HepG2 (cell line): ENCODE data around the gene NGLY1. TPM values are rescaled to one million over a fixed set of nuclear protein-coding genes. Genes with fewer than 3 reads are reported as not detected.

Experiments used
- ADNP ChIP-seq: sonication (generic); formaldehyde crosslinking; IDR thresholded peaks from 2 replicates; pipeline ENCODE4 v1.4.0; 2020; ENCODE audit warnings: missing genetic modification reagents
- ATM ChIP-seq: fragments of 450-650 bp; IDR thresholded peaks from 2 replicates; pipeline ENCODE4 v1.7.1; 2017; ENCODE audit warnings: mild to moderate bottlenecking, borderline replicate concordance
- HMG20A ChIP-seq: IDR thresholded peaks from 2 replicates; pipeline ENCODE4 v1.6.1; 2016; ENCODE audit warnings: borderline replicate concordance
- POLR2A ChIP-seq, 2 experiments: IDR thresholded peaks; 2 replicates each; pipeline ENCODE4 v1.6.1; 2011; ENCODE audit warnings: low read depth in 2 of 2, low read length in 2 of 2, mild to moderate bottlenecking in 1 of 2, moderate library complexity in 1 of 2; ENCODE audit not compliant: insufficient read depth in 1 of 2
- POLR2AphosphoS5 ChIP-seq: IDR thresholded peaks from 2 replicates; pipeline ENCODE4 v1.6.1; 2012; ENCODE audit warnings: low read depth, low read length
- PPARG ChIP-seq: conservative IDR thresholded peaks from 2 replicates; pipeline ENCODE4 v1.6.1; 2016; ENCODE audit warnings: missing biosample characterization, missing genetic modification reagents
- REL ChIP-seq: sonication (generic); formaldehyde crosslinking; conservative IDR thresholded peaks from 2 replicates; pipeline ENCODE4 v1.8.0; 2022; ENCODE audit warnings: mild to moderate bottlenecking, missing genetic modification reagents, moderate library complexity
- SNAPC2 ChIP-seq: sonication (generic); formaldehyde crosslinking; IDR thresholded peaks from 2 replicates; pipeline ENCODE4 v1.8.1; 2022; ENCODE audit warnings: mild to moderate bottlenecking, missing genetic modification reagents
- SPEN ChIP-seq: sonication (generic); formaldehyde crosslinking; IDR thresholded peaks from 2 replicates; pipeline ENCODE4 v1.5.1; 2020; ENCODE audit warnings: low read depth, mild to moderate bottlenecking, missing genetic modification reagents
- TAF1 ChIP-seq: sonication (generic); formaldehyde crosslinking; IDR thresholded peaks from 2 replicates; pipeline ENCODE4 v1.4.0; 2020; ENCODE audit warnings: missing genetic modification reagents
- TBX2 ChIP-seq: sonication (generic); formaldehyde crosslinking; IDR thresholded peaks from 2 replicates; pipeline ENCODE4 v1.5.0; 2020; ENCODE audit warnings: missing genetic modification reagents, mild to moderate bottlenecking, borderline replicate concordance
- TEAD2 ChIP-seq: sonication (generic); formaldehyde crosslinking; IDR thresholded peaks from 2 replicates; pipeline ENCODE4 v1.9.0; 2021; ENCODE audit warnings: missing genetic modification reagents
- TEAD3 ChIP-seq: optimal IDR thresholded peaks from 2 replicates; pipeline ENCODE3; 2016; ENCODE audit warnings: borderline replicate concordance
- TMF1 ChIP-seq: sonication (generic); formaldehyde crosslinking; IDR thresholded peaks from 2 replicates; pipeline ENCODE4 v1.8.1; 2022; ENCODE audit warnings: low read depth, missing genetic modification reagents
- ZBTB7B ChIP-seq: sonication (generic); formaldehyde crosslinking; IDR thresholded peaks from 2 replicates; pipeline ENCODE4 v1.4.0; 2020; ENCODE audit warnings: missing genetic modification reagents
- ZFP1 ChIP-seq: IDR thresholded peaks from 2 replicates; pipeline ENCODE4 v1.6.1; 2016
- ZNF296 ChIP-seq: sonication (generic); formaldehyde crosslinking; conservative IDR thresholded peaks from 2 replicates; pipeline ENCODE4 v1.5.0; 2020; ENCODE audit warnings: mild to moderate bottlenecking, missing genetic modification reagents
- ZNF335 ChIP-seq: sonication (generic); formaldehyde crosslinking; IDR thresholded peaks from 2 replicates; pipeline ENCODE4 v1.4.0; 2020; ENCODE audit warnings: missing genetic modification reagents
- ZNF615 ChIP-seq: sonication (generic); formaldehyde crosslinking; IDR thresholded peaks from 2 replicates; pipeline ENCODE4 v1.5.0; 2020; ENCODE audit warnings: mild to moderate bottlenecking, missing genetic modification reagents, borderline replicate concordance
- ZNF83 ChIP-seq: sonication (generic); formaldehyde crosslinking; IDR thresholded peaks from 2 replicates; pipeline ENCODE4 v1.4.0; 2020; ENCODE audit warnings: missing genetic modification reagents, mild to moderate bottlenecking, borderline replicate concordance
- polyA plus RNA-seq, 8 experiments: library from polyadenylated mRNA; depleted of rRNA in 3 of 8; stranded (reverse) in 7 of 8; unstranded in 1 of 8; fragments of >200 nt; fragmentation: Illumina TruSeq in 4 of 8; extraction: Trizol in 4 of 8; gene quantifications; 2 replicates each; pipeline versions ENCODE4 v1.2.1 to v1.2.3, GENCODE V29; 2011 to 2016; ENCODE audit warnings: low read depth in 4 of 8, missing spikeins in 1 of 8, mixed read lengths in 1 of 8; ENCODE audit not compliant: insufficient read depth in 1 of 8
- total RNA-seq, 5 experiments: library from RNA; depleted of rRNA; stranded (reverse); fragments of >200 nt; fragmentation: Illumina TruSeq; extraction: Trizol; gene quantifications; 2 replicates each; pipeline ENCODE4 v1.2.3, GENCODE V29; 2016; ENCODE audit warnings: low read depth in 1 of 5
- TF ChIP-seq, protein P1 (sequence below): sonication (generic); formaldehyde crosslinking; IDR thresholded peaks from 2 replicates; pipeline ENCODE4 v1.9.0; 2021; ENCODE audit warnings: missing genetic modification reagents, mild to moderate bottlenecking, borderline replicate concordance
- TF ChIP-seq, protein P2 (sequence below): sonication (generic); formaldehyde crosslinking; IDR thresholded peaks from 2 replicates; pipeline ENCODE4 v1.5.0; 2020; ENCODE audit warnings: missing genetic modification reagents
- TF ChIP-seq, protein P3 (sequence below): sonication (generic); formaldehyde crosslinking; IDR thresholded peaks from 2 replicates; pipeline ENCODE4 v1.8.0; 2022; ENCODE audit warnings: missing genetic modification reagents, mild to moderate bottlenecking, borderline replicate concordance
- TF ChIP-seq, protein P4 (sequence below): sonication (generic); formaldehyde crosslinking; IDR thresholded peaks from 2 replicates; pipeline ENCODE4 v1.8.0; 2022; ENCODE audit warnings: mild to moderate bottlenecking, missing genetic modification reagents; ENCODE audit not compliant: insufficient replicate concordance

Gene NGLY1
- total and polyA plus RNA-seq, 2 of the 13 experiments (the other 11 are each of a cell fraction or from before 2014, with no cell fraction given) = 28.2 to 44.5 TPM

DNA sequence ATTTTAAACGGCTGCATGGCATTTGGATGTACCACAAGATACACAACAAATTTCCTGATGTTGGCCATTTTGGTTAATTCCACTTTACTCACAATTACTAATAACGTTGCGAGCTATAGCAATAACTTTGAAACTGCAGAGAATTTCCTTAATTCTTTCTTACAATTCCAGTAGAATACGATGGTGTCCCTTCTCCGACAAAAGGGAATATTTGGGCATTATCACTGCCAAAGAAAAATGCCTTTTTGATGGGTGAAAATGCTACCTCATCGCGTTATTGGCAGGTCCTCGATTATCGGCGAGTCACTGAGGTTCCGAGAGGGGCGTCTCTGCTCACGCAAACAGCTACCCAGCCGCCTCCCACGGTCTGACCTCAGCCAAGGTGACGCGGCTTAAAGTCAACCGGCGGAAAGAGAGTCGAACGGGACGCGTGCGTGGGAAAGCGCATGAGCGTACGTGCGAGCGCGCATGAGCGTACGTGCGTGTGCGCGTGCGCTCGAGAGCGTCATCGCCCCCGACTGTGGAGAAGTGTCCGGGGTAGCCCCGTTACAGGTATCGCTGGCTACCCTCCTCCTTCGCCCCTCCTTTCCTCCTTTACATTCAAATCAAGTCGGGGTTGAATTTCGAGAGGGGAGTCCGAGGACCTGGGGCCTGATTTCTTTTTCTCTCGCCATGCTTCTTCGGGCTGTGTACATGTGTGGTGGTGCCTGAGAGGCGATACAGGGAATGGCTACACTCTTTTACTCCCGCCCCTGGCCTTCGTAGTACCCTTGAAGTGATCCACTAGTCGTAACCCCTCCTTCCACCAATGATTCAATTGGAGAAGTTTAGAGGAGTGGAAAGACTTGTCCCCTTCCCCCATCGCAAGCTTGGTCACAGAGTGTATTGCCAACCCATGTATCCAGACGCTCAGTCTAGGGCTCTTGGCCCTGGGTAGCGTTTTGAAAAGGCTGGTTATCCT, 6.6 kb upstream of the NGLY1 start, which contains the start of gene OXSM (continued):
- TF ChIP-seq POLR2AphosphoS5 (peak; percentile 80), TMF1 (CRISPR knock-in tag) (peak; percentile 89), ZBTB7B (CRISPR knock-in tag) (peak; percentile 62; the same call in 1 of the 2 replicates), ZNF335 (CRISPR knock-in tag) (peak; percentile 48; the same call in 1 of the 2 replicates), ATM (no peak), SNAPC2 (CRISPR knock-in tag) (peak; percentile 93), SPEN (CRISPR knock-in tag) (peak; percentile 99), ADNP (CRISPR knock-in tag) (no peak), ZFP1 (CRISPR knock-in tag) (peak; percentile 59; the same call in 1 of the 2 replicates), TEAD3 (peak; percentile 52), ZNF83 (CRISPR knock-in tag) (no peak), REL (CRISPR knock-in tag) (0 out of 2 replicates have a peak, but pooled peaks have one; percentile 66), TEAD2 (0 out of 2 replicates have a peak, but pooled peaks have one; percentile 55), PPARG (no peak; the same call in 1 of the 2 replicates), ZNF615 (CRISPR knock-in tag) (no peak), TAF1 (CRISPR knock-in tag) (peak; percentile 88), HMG20A (no peak), ZNF296 (CRISPR knock-in tag) (no peak), TBX2 (CRISPR knock-in tag) (peak; percentile 82), POLR2A (IDR thresholded peaks at IDR 0.05; ENCODE audit: insufficient read depth in 1 of 2, low read depth in 2 of 2, low read length in 2 of 2) (peak; percentile 74 to 96)
- TF ChIP-seq, protein P1, sequence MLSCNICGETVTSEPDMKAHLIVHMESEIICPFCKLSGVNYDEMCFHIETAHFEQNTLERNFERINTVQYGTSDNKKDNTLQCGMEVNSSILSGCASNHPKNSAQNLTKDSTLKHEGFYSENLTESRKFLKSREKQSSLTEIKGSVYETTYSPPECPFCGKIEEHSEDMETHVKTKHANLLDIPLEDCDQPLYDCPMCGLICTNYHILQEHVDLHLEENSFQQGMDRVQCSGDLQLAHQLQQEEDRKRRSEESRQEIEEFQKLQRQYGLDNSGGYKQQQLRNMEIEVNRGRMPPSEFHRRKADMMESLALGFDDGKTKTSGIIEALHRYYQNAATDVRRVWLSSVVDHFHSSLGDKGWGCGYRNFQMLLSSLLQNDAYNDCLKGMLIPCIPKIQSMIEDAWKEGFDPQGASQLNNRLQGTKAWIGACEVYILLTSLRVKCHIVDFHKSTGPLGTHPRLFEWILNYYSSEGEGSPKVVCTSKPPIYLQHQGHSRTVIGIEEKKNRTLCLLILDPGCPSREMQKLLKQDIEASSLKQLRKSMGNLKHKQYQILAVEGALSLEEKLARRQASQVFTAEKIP (CRISPR knock-in tag) = no peak
- TF ChIP-seq, protein P2, sequence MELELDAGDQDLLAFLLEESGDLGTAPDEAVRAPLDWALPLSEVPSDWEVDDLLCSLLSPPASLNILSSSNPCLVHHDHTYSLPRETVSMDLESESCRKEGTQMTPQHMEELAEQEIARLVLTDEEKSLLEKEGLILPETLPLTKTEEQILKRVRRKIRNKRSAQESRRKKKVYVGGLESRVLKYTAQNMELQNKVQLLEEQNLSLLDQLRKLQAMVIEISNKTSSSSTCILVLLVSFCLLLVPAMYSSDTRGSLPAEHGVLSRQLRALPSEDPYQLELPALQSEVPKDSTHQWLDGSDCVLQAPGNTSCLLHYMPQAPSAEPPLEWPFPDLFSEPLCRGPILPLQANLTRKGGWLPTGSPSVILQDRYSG (CRISPR knock-in tag) = no peak
- TF ChIP-seq, protein P3, sequence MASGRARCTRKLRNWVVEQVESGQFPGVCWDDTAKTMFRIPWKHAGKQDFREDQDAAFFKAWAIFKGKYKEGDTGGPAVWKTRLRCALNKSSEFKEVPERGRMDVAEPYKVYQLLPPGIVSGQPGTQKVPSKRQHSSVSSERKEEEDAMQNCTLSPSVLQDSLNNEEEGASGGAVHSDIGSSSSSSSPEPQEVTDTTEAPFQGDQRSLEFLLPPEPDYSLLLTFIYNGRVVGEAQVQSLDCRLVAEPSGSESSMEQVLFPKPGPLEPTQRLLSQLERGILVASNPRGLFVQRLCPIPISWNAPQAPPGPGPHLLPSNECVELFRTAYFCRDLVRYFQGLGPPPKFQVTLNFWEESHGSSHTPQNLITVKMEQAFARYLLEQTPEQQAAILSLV (CRISPR knock-in tag) = peak; percentile 99
- TF ChIP-seq, protein P4, sequence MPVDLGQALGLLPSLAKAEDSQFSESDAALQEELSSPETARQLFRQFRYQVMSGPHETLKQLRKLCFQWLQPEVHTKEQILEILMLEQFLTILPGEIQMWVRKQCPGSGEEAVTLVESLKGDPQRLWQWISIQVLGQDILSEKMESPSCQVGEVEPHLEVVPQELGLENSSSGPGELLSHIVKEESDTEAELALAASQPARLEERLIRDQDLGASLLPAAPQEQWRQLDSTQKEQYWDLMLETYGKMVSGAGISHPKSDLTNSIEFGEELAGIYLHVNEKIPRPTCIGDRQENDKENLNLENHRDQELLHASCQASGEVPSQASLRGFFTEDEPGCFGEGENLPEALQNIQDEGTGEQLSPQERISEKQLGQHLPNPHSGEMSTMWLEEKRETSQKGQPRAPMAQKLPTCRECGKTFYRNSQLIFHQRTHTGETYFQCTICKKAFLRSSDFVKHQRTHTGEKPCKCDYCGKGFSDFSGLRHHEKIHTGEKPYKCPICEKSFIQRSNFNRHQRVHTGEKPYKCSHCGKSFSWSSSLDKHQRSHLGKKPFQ (CRISPR knock-in tag) = no peak
